Glutamatergic neuron (in vitro differentiated cells): ENCODE results near the gene FTCDNL1. TPM values are rescaled to one million over a fixed set of nuclear protein-coding genes. Genes with fewer than 3 reads are reported as not detected.

Experiments used
- DNase-seq: peaks from one replicate; pipeline ENCODE4 v3.0.0; 2022
- H3K27ac Mint-ChIP-seq: one replicate; pipeline ENCODE4 v1.8.0; 2020; ENCODE audit warnings: mild to moderate bottlenecking, mixed read lengths, inconsistent platforms; ENCODE audit not compliant: unreplicated experiment
- H3K27me3 Mint-ChIP-seq: one replicate; pipeline ENCODE4 v1.8.0; 2020; ENCODE audit warnings: mild to moderate bottlenecking, moderate library complexity, mixed read lengths, inconsistent platforms; ENCODE audit not compliant: unreplicated experiment
- H3K36me3 Mint-ChIP-seq: one replicate; pipeline ENCODE4 v1.8.0; 2020; ENCODE audit warnings: mild to moderate bottlenecking, mixed read lengths, inconsistent platforms; ENCODE audit not compliant: unreplicated experiment
- H3K4me1 Mint-ChIP-seq: one replicate; pipeline ENCODE4 v1.8.0; 2020; ENCODE audit warnings: mild to moderate bottlenecking, low read depth, mixed read lengths, inconsistent platforms; ENCODE audit not compliant: unreplicated experiment
- H3K4me3 Mint-ChIP-seq: one replicate; pipeline ENCODE4 v1.8.0; 2020; ENCODE audit warnings: mild to moderate bottlenecking, mixed read lengths, inconsistent platforms; ENCODE audit not compliant: unreplicated experiment
- H3K9me3 Mint-ChIP-seq: one replicate; pipeline ENCODE4 v1.8.0; 2020; ENCODE audit warnings: mild to moderate bottlenecking, moderate library complexity, mixed read lengths, inconsistent platforms; ENCODE audit not compliant: unreplicated experiment
- total RNA-seq: library from RNA; stranded (reverse); fragmentation: NEBNext Ultra II Directional; extraction: Animal tissue kit (Norgen Biotek cat#: 25700); gene quantifications from one replicate; pipeline ENCODE4 v1.2.1, GENCODE V29; 2021; ENCODE audit not compliant: unreplicated experiment
- TF ChIP-seq, protein P1 (sequence below): fragments of 200-600 bp; sonication (generic); IDR thresholded peaks from one replicate; pipeline ENCODE4 v1.5.0; 2021; ENCODE audit not compliant: partially characterized antibody, unreplicated experiment

FTCDNL1 gene
- total RNA-seq, 1 donor from 2014 or later, result 0.74 TPM

DNA sequence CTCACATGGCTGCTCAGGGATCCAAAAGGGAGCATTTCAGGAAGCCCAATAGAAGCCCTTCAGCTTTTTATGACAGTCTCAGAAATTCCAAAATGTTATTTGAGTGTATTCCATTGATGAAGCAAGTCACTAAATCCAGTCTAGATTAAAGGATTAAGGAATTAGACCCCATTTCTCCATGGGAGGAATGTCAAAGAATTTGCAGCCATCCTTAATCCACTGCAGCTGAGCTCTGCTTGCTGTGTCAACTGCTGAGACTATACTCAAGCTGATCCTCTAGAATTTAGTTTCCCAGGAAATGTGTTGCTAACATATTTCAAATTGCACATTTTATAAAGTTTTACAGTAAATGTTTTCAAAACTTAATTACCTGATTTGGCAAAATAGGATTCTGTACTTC, 31.7 kb upstream of the FTCDNL1 start:
- H3K9me3 Mint-ChIP-seq, result no peaks in the 10 kb centered on the region
- peaks cover 1% of the 10 kb centered on the region for H3K4me1 Mint-ChIP-seq
- H3K4me3 Mint-ChIP-seq, result no peak overlapping the region
- H3K36me3 Mint-ChIP-seq, result no peaks in the 10 kb centered on the region
- no peaks in the 10 kb centered on the region for H3K27me3 Mint-ChIP-seq
- TF ChIP-seq, protein P1, sequence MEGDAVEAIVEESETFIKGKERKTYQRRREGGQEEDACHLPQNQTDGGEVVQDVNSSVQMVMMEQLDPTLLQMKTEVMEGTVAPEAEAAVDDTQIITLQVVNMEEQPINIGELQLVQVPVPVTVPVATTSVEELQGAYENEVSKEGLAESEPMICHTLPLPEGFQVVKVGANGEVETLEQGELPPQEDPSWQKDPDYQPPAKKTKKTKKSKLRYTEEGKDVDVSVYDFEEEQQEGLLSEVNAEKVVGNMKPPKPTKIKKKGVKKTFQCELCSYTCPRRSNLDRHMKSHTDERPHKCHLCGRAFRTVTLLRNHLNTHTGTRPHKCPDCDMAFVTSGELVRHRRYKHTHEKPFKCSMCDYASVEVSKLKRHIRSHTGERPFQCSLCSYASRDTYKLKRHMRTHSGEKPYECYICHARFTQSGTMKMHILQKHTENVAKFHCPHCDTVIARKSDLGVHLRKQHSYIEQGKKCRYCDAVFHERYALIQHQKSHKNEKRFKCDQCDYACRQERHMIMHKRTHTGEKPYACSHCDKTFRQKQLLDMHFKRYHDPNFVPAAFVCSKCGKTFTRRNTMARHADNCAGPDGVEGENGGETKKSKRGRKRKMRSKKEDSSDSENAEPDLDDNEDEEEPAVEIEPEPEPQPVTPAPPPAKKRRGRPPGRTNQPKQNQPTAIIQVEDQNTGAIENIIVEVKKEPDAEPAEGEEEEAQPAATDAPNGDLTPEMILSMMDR, result no peak
- DNase-seq, result no peak
- no peak overlapping the region for H3K27ac Mint-ChIP-seq

DNA sequence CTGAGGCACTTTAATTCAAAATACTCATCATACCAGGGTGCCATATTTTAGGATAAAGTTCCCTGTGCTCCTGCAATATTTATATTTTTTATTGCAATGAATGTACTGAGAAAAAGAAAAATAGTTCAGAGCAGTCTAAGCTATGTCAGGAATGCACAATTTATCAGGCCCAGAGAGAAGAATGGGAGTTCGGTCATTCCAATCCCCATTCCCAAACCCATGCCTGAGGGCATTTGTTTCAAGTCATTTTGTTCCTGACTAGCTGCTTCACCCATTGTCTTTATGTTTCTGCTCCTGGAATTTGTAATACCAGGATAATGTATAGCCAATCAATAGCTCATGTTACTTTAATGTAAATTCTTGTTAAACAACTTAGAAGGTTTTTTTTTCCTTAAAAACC, 24.4 kb upstream of the FTCDNL1 start:
- no peak for DNase-seq
- Mint-ChIP-seq H3K27ac (no peak overlapping the region), H3K4me1 (peaks cover 2% of the 10 kb centered on the region), H3K4me3 (no peak overlapping the region), H3K36me3 (peaks cover 9% of the 10 kb centered on the region), H3K27me3 (no peaks in the 10 kb centered on the region), H3K9me3 (no peaks in the 10 kb centered on the region)
- TF ChIP-seq, protein P1, result no peak

DNA sequence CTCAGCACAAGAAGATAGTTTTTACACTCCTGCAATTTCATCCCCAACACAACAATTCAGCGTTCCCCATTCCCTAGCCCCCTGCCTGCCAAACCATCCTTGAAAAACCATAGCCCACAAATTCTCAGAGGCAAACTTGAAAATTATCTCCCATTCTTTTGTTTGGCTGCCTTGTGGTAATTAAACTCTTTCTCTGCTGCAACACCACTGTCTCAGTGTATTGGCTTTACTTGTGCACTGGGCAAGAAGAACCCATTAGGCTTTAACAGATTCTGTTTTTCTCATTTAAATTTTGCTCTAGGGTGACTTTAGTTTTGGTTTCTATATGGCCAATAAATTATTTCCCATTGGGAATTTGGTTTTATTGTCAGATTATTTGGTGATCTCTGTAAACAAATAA, 23.2 kb upstream of the FTCDNL1 start:
- Mint-ChIP-seq H3K4me1 (peaks cover 2% of the 10 kb centered on the region), H3K27ac (no peak overlapping the region), H3K9me3 (no peaks in the 10 kb centered on the region), H3K27me3 (no peaks in the 10 kb centered on the region), H3K36me3 (peaks cover 9% of the 10 kb centered on the region), H3K4me3 (no peak overlapping the region)
- TF ChIP-seq, protein P1, result no peak
- no peak for DNase-seq

DNA sequence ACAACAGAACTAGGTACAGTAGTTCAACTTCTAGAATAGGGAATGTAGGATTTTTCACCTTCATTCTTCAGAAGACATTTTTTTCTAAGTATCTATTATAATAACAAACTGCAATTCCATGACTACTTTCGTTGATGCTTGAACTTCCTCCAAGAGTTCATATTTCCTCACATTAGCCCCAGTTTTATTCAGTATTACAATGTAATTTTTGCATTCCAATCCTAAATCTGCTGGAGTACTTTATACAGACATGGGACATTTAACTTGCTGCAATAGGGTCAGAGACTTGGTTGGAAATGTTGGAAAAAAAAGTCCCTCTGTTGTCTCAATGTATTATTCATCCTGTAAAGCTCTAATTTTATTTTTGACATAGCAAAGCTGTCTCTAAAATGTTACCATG, 19.6 kb upstream of the FTCDNL1 start:
- Mint-ChIP-seq H3K4me3 (no peak overlapping the region), H3K4me1 (no peaks in the 10 kb centered on the region), H3K9me3 (no peaks in the 10 kb centered on the region), H3K27ac (no peak overlapping the region), H3K27me3 (no peaks in the 10 kb centered on the region), H3K36me3 (peaks cover 9% of the 10 kb centered on the region)
- TF ChIP-seq, protein P1, result no peak
- no peak for DNase-seq

DNA sequence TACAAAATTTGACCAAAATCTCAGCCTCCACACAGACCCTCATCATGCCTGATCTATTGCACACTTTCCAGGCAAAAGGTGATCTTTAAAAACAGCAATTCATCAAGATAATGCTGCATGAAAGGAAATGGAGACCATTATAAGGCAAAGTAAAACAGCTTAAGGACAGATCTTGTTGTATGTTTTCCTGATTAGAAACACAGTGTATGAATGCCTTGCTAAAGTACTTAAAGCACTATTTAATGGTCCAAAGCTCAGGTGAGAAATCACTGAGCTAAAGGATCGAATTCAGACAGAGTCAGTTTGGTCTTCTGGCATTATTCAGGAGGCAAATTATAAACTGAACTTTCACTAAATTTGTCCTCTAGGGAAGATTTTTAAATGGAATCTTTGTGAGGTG, 18.7 kb upstream of the FTCDNL1 start:
- DNase-seq, result no peak
- Mint-ChIP-seq H3K9me3 (no peaks in the 10 kb centered on the region), H3K27me3 (no peaks in the 10 kb centered on the region), H3K4me1 (no peaks in the 10 kb centered on the region), H3K4me3 (no peak overlapping the region), H3K36me3 (peaks cover 9% of the 10 kb centered on the region), H3K27ac (no peak overlapping the region)
- TF ChIP-seq, protein P1, result no peak
